Dedifferentiated amniotic fluid mesenchymal stem cell (primary cell): ENCODE data around the gene CSF1.

ENCODE experiments used
- DNase-seq: peaks from one replicate; pipeline ENCODE4 v3.0.0-alpha.2; 2016; ENCODE audit errors: extremely low spot score

CSF1 gene

GRCh38 chr1:109882288-109883245 lies 28.1 kb upstream of the CSF1 start:
- no peak for DNase-seq

GRCh38 chr1:109883248-109883955 lies 27.2 kb upstream of the CSF1 start:
- DNase-seq = no peak

GRCh38 chr1:109884242-109884891 lies 26.3 kb upstream of the CSF1 start:
- no peak for DNase-seq

- no peak for DNase-seq
Measured at GRCh38 chr1:109885589-109885988, 25.1 kb upstream of the CSF1 start.

GRCh38 chr1:109886827-109887226 lies 23.8 kb upstream of the CSF1 start:
- no peak for DNase-seq

- no peak for DNase-seq
Measured at GRCh38 chr1:109887271-109887670, 23.4 kb upstream of the CSF1 start.

- no peak for DNase-seq
Measured at GRCh38 chr1:109887884-109888283, 22.8 kb upstream of the CSF1 start.

GRCh38 chr1:109889094-109889493 lies 21.6 kb upstream of the CSF1 start:
- no peak for DNase-seq

- no peak for DNase-seq
Measured at GRCh38 chr1:109890115-109890953, 20.3 kb upstream of the CSF1 start.

GRCh38 chr1:109891930-109892329 lies 18.7 kb upstream of the CSF1 start:
- no peak for DNase-seq

- no peak for DNase-seq
Measured at GRCh38 chr1:109892561-109893368, 17.9 kb upstream of the CSF1 start.

- DNase-seq = no peak
Measured at GRCh38 chr1:109893532-109894171, 17.0 kb upstream of the CSF1 start.

- no peak for DNase-seq
Measured at GRCh38 chr1:109894823-109895719, 15.6 kb upstream of the CSF1 start.

GRCh38 chr1:109895720-109896504 lies 14.7 kb upstream of the CSF1 start:
- no peak for DNase-seq

- no peak for DNase-seq
Measured at GRCh38 chr1:109896681-109897080, 14.0 kb upstream of the CSF1 start.

- no peak for DNase-seq
Measured at GRCh38 chr1:109897259-109897955, 13.2 kb upstream of the CSF1 start.

GRCh38 chr1:109898842-109899241 lies 11.8 kb upstream of the CSF1 start:
- DNase-seq = no peak

GRCh38 chr1:109901141-109901523 lies 9.5 kb upstream of the CSF1 start:
- no peak for DNase-seq
